HFF-Myc (cell line): Measurements from ENCODE around the gene SLIRP.
A peak's percentile ranks its signal among the peaks of the same experiment; 100 is the strongest.

Experiments
- DNase-seq: peaks from one replicate; pipeline ENCODE4 v3.0.0-alpha.2; 2011; ENCODE audit warnings: low read depth; ENCODE audit errors: extremely low read depth
- H3K4me3 ChIP-seq: replicated peaks from 2 replicates; pipeline ENCODE4 v1.5.1; 2011; ENCODE audit warnings: low read depth, mild to moderate bottlenecking, control low read depth, low read length
- TF ChIP-seq, protein P1 (sequence below): IDR thresholded peaks from 2 replicates; pipeline ENCODE4 v1.5.1; 2012; ENCODE audit warnings: mild to moderate bottlenecking, low read depth, low read length, control low read depth; ENCODE audit errors: missing control alignments

Gene SLIRP

DNA sequence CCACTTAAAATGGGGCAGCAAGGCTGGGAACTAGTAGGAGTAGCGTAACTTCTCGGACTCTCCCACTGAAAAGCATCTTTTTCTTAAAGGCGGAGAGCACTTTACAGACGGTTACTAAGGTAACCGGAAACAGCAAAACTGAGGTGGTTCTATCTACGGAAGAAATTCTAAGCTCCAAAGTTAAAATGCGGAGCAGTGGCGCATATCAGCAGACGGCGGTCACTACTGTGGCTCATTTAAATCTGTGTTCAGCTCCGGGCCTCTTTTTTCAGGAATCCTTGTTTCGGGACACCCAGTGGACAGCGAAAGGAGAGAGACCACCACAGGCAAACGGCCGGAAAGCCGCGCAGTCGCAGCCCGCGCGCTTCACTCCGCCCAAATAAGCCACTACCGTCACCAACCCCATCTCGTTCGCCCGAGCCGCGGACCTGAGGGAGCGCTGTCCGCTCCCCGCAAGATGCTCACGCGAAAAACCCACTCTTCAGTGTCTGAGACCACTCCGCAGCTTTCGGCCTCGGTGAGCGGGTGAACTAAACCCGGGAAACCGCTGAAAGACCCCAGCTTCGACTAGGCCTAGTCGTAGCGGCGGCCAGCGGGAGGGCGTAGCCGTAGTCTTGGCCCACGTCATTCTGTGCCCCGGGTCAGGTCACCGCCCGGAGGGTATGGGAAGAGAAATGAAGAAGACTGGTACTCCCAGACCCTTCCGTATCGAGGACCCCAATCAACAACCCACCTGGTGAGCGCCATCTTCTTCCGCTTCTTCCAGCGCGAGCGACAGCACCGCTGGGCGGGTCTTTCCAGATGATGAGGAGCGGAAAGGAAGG lies 52.7 kb downstream of the SLIRP start, which contains the start of gene SNW1:
Gene SNW1, minus strand, starts transcription at position 776 of the 824 bp plus-strand sequence. Its CDS starts 29 bp downstream, at position 747.
- peak; percentile 83 for DNase-seq
- peak within 1 kb of the TSS; percentile 94 for H3K4me3 ChIP-seq
- TF ChIP-seq, protein P1, sequence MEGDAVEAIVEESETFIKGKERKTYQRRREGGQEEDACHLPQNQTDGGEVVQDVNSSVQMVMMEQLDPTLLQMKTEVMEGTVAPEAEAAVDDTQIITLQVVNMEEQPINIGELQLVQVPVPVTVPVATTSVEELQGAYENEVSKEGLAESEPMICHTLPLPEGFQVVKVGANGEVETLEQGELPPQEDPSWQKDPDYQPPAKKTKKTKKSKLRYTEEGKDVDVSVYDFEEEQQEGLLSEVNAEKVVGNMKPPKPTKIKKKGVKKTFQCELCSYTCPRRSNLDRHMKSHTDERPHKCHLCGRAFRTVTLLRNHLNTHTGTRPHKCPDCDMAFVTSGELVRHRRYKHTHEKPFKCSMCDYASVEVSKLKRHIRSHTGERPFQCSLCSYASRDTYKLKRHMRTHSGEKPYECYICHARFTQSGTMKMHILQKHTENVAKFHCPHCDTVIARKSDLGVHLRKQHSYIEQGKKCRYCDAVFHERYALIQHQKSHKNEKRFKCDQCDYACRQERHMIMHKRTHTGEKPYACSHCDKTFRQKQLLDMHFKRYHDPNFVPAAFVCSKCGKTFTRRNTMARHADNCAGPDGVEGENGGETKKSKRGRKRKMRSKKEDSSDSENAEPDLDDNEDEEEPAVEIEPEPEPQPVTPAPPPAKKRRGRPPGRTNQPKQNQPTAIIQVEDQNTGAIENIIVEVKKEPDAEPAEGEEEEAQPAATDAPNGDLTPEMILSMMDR: no peak

DNA sequence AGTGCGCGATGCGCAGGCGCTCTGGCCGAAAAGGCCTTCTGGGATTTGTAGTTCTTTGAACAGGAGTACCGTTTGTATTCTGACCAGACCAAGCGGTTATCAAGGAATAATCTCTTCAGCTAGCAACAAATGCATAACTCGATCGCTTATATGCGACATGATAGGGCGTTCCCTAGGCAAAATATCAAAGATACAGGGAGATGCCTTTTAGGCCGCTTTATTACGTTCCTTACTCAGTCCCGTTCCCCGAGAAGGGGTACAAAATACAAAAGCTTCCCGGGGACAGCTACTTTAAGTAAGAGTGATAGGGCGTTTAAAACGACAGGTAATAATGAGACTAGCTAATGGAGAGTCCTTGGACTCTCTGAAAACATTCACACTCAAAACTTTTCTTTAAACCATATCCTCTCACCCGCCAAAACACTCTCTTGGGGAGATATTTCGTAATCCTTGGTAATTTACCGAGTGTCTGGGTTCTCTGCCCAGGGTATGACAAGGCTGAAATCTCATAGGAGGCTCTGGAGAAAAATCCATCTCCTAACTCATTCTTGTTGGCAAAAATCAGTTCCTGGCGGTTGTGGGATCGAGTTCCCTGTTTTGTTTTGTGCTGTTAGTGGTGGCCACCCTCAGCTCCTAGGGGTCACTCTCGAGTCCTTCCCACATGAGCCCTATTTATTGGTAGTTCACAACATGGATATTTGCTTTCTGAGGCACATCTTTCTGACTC lies 53.5 kb downstream of the SLIRP start:
- TF ChIP-seq, protein P1: peak; percentile 28
- peak overlapping the region; percentile 94 for H3K4me3 ChIP-seq
- no peak for DNase-seq

DNA sequence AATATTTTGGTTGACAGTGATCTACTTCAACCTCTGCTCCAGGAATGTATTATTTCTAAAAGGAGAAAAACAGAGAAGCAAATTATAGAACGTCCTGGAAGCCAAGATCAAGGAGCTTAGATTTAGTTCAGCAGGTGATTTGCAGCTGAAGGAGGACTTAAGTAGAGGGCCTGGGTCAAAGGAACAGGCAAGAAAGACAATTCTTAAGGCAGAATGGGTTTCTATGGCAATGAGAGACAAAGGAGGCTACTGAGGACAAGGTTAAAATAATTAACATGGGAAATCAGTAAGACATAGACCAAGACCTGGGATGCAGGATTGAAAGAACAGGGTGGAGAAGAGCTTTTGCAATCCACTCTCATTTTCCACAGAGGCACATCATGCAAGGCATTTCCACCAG lies 55.4 kb downstream of the SLIRP start:
- H3K4me3 ChIP-seq: no peak overlapping the region
- TF ChIP-seq, protein P1: no peak
- no peak for DNase-seq

DNA sequence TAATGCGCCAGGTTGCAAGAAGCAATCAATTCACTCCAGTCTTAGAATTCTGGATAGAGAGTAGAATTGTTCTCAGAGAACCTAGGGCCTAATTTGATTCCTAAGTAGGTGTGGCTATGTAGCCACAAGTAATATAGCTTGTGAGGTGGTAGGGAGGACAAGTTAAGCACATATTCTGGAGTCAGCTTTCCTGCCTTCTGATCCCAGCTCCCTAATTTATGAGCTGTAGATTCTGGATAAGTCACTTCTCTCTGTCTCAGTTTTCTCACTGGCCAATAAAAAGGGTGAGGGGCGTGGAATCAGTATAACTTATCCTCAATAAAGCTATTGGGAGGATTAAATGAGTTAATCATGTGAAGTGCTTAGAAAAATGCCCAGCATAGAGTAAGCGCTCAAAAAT lies 56.1 kb downstream of the SLIRP start:
- DNase-seq: no peak
- TF ChIP-seq, protein P1: no peak
- H3K4me3 ChIP-seq: no peak overlapping the region
